ENCODE data around the gene SGMS1. TPM values are rescaled to one million over a fixed set of nuclear protein-coding genes. Genes with fewer than 3 reads are reported as not detected.

The SGMS1 gene
- total and polyA plus RNA-seq, 2 donors (not counting 3 experiments of a cell fraction or from before 2014, with no cell fraction given) = 9.7 to 23.7 TPM

DNA sequence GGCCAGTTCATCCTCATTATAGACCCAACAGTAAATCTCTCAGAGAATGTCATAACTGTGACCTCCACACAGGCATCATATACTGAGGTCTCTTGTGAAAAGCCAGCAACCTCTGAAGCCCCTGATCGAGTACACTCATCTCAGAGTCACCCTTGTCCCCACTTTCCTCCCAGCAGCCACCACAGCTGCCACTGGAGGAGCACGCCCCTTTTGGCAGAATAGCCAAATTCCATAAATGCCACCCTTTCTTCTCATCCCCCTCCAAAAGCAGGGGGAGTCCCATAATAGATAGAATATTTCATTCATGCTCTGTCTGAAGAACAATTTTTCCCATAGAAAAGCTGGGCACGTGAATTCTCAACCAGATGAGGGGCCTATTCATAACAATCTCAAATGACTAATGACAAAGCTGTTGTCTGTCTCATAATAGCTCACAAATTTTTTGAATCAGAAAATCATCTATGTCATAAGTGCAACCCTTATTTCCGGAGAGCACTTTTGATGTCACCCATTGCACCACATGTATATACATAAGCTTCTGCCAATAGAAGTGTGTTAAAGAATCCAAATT is 47.4 kb downstream of the SGMS1 start:
- Histone ChIP-seq H2AFZ (ENCODE audit: low read depth, low read length) (no peak overlapping the region), H3K27me3 (ENCODE audit: control insufficient read depth in 2 of 2, insufficient read depth in 2 of 2, low read length in 2 of 2) (no peaks in the 10 kb centered on the region), H3K4me1 (ENCODE audit: control insufficient read depth, extremely low read depth, insufficient read depth, low read length) (no peaks in the 10 kb centered on the region), H3K9me1 (replicated peaks; ENCODE audit: control insufficient read depth, extremely low read depth, insufficient read depth, low read length) (no peaks in the 10 kb centered on the region), H3K36me3 (ENCODE audit: control insufficient read depth in 2 of 2, extremely low read depth in 1 of 2, insufficient read depth in 2 of 2, low read length in 2 of 2) (no peaks in the 10 kb centered on the region), H3K9me3 (replicated peaks; ENCODE audit: control insufficient read depth, insufficient read depth, low read length) (no peaks in the 10 kb centered on the region), H3K9ac (replicated peaks; ENCODE audit: extremely low read depth, insufficient read depth, low read length) (no peak overlapping the region), H3K27ac (ENCODE audit: insufficient read depth, low read depth, low read length) (no peak overlapping the region), H3K4me2 (ENCODE audit: insufficient read depth, low read length) (no peak overlapping the region), H4K20me1 (replicated peaks; ENCODE audit: control insufficient read depth, extremely low read depth, insufficient read depth, low read length) (no peaks in the 10 kb centered on the region), H3K4me3 (replicated peaks in 1 of 3; ENCODE audit: insufficient read depth in 1 of 3, low read depth in 1 of 3, low read length in 3 of 3) (no peak overlapping the region), H3K79me2 (ENCODE audit: control insufficient read depth, insufficient read depth, low read length) (no peaks in the 10 kb centered on the region)
- TF ChIP-seq MYC (IDR thresholded peaks at IDR 0.05; ENCODE audit: low read depth, low read length) = no peak
- no peak for TF ChIP-seq GATA2 (IDR thresholded peaks at IDR 0.05; ENCODE audit: insufficient read depth, insufficient read length, low read depth, low read length)
- TF ChIP-seq POLR2AphosphoS5 (IDR thresholded peaks at IDR 0.05; ENCODE audit: insufficient read depth, low read depth, low read length) = no peak
- TF ChIP-seq EZH2 (IDR thresholded peaks at IDR 0.05; ENCODE audit: borderline replicate concordance, low read depth, low read length, severe bottlenecking) = no peak
- no peak for TF ChIP-seq FOS (IDR thresholded peaks at IDR 0.05; ENCODE audit: borderline replicate concordance, insufficient read depth, low read length)
- TF ChIP-seq, protein P1, sequence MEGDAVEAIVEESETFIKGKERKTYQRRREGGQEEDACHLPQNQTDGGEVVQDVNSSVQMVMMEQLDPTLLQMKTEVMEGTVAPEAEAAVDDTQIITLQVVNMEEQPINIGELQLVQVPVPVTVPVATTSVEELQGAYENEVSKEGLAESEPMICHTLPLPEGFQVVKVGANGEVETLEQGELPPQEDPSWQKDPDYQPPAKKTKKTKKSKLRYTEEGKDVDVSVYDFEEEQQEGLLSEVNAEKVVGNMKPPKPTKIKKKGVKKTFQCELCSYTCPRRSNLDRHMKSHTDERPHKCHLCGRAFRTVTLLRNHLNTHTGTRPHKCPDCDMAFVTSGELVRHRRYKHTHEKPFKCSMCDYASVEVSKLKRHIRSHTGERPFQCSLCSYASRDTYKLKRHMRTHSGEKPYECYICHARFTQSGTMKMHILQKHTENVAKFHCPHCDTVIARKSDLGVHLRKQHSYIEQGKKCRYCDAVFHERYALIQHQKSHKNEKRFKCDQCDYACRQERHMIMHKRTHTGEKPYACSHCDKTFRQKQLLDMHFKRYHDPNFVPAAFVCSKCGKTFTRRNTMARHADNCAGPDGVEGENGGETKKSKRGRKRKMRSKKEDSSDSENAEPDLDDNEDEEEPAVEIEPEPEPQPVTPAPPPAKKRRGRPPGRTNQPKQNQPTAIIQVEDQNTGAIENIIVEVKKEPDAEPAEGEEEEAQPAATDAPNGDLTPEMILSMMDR (IDR thresholded peaks at IDR 0.05; ENCODE audit: extremely low read depth in 1 of 2, insufficient read depth in 1 of 2, low read depth in 1 of 2, low read length in 2 of 2) = no peak
- TF ChIP-seq JUN (IDR thresholded peaks at IDR 0.05; ENCODE audit: borderline replicate concordance, insufficient read depth, insufficient read length, low read depth) = no peak
- TF ChIP-seq, protein P2, sequence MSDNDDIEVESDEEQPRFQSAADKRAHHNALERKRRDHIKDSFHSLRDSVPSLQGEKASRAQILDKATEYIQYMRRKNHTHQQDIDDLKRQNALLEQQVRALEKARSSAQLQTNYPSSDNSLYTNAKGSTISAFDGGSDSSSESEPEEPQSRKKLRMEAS (IDR thresholded peaks at IDR 0.05; ENCODE audit: insufficient read depth, insufficient read length) = no peak
- no peak for TF ChIP-seq POLR2A (IDR thresholded peaks at IDR 0.05; ENCODE audit: low read depth, low read length)
- FAIRE-seq (no peak), DNase-seq (ENCODE audit: low read depth, low spot score) (no peak)
- ChIA-PET POLR2A (no interaction called here), CTCF (interaction anchor here (1.0 to 2.6 kb wide), 3 partner anchors 13 to 208 kb away, joined by 3 to 11 read pairs (median 3); no protein-coding TSS in a partner anchor)
- dilution Hi-C loops (cut with MboI; ENCODE audit: extremely low pct_ligation_motif_present, low sequenced_read_pairs) = no loop called here
- intact Hi-C loops (cut with micrococcal nuclease) = no loop called here
- BruUV-seq (replicated peaks) = no TSS peak

All from endothelial cell of umbilical vein (primary cell).